ENCODE data around the gene ITGA2.

- no peak for TF ChIP-seq ZNF133 (CRISPR knock-in tag; IDR thresholded peaks at IDR 0.05)
- no peak for TF ChIP-seq MCM5 (IDR thresholded peaks at IDR 0.05; ENCODE audit: low read depth)
- TF ChIP-seq CTCF (IDR thresholded peaks at IDR 0.05 in 2 of 3, conservative IDR thresholded peaks at IDR 0.05 in 1 of 3; ENCODE audit: insufficient read depth in 2 of 3, low read depth in 1 of 3, low read length in 3 of 3) = no peak
- TF ChIP-seq TOE1 (IDR thresholded peaks at IDR 0.05; ENCODE audit: borderline replicate concordance) = no peak
- TF ChIP-seq TOE1 (CRISPR knock-in tag; IDR thresholded peaks at IDR 0.05; ENCODE audit: borderline replicate concordance, low read depth) = no peak
- TF ChIP-seq MTF1 (CRISPR knock-in tag; IDR thresholded peaks at IDR 0.05; ENCODE audit: borderline replicate concordance) = no peak
- TF ChIP-seq ZNF347 (CRISPR knock-in tag; IDR thresholded peaks at IDR 0.05; ENCODE audit: low read depth) = no peak
- TF ChIP-seq ARHGAP35 (IDR thresholded peaks at IDR 0.05; ENCODE audit: partially characterized antibody) = no peak
- no peak for TF ChIP-seq ZNF785 (CRISPR knock-in tag; IDR thresholded peaks at IDR 0.05)
Observed at GRCh38 chr5:53100606-53101005, 111.5 kb downstream of the ITGA2 start.

Measured in K562 (cell line).